Central memory CD4-positive, alpha-beta T cell (primary cell): ENCODE measurements around the gene CAMK4.

ENCODE experiments used
- DNase-seq: peaks from one replicate; pipeline ENCODE4 v3.0.0; 2022

CAMK4 gene

DNA sequence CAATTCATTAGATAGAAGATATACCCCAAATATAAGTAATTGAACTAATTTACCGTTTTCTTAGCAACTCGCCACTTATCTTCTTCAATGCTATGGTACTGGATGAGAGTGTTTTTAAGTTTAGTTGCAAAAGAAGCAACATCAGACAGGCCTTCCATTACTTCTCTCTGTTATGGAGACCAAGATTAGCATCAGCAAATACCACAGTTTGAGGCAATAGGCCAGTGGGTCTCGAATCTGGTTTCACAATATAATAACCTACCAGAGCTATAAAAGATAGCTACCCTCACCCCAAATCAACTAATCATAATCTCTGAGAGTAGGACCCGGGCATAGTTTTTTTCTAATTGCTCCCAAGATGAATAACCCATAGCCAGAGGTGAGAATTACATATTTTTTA, 283.1 kb downstream of the CAMK4 start:
- no peak for DNase-seq

DNA sequence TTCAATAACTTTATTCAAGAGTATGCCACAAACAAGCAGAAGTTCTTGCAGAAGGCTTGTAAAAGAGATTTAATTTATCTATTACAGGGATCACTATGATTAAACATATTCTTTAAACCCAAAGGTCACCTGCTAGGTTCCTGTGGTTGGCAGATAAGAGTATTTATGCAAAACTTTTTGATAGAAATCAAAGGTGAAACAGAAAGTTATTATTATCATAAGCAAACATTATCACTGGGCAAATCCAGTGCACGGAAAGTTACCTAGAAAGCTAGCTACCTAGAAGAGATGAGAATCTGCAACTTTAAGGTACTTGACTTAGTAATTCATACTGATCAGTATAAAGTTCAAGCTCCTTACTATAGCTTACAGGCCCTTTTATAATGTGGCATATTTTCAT, 284.9 kb downstream of the CAMK4 start:
- no peak for DNase-seq

- DNase-seq, result no peak
Measured at GRCh38 chr5:111511174-111511830, 287.1 kb downstream of the CAMK4 start.

DNA sequence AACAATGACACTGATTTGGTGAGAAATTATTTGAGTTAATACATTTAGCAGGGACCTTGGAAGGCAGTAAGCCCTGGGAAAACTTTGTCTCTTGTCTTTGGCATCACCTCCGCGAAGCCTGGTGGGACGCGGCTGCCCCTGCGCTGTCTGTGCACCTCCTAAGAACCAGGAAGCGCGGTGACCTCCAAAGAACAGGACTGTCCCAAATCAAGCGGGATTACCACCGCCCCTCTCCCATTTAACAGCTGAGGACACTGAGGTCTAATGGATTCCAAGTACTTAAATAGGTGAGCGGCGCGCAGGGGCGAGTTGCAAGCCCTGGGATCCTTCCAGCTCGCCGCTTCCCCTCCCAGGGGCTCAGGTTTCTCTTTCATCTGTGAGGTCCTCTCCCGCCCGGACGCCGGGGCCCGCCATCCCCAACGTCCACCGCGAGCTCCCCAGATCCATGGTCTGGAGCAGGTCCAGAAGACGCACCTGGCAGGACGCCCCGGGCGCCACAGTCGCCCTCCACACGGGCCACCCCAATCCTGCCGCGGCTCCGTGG, 287.7 kb downstream of the CAMK4 start:
- DNase-seq, result no peak

- DNase-seq, result peak; percentile 93
Measured at GRCh38 chr5:111512375-111513130, 288.4 kb downstream of the CAMK4 start, which contains the start of gene STARD4. STARD4 (minus strand) TSS chr5:111512535; CDS start chr5:111507433, 5,102 bp downstream.

DNA sequence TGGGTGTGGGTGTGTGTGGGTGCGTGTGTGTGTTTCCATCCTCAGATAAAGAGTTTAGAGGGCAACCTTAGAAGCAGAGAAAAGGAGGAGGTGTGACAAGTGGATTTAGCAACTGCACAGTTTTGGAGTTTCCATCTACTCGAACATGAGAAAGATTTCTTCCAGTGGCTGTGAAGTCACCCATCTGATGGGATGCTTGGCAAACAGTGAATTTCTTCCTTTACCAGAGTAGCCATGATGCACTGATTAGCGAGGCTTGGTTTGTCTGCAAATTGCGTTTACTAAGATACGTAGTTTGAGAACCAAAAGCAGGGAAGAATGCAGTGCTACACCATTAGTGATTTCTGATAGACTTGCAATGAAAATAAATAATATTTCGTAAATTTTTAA, 288.9 kb downstream of the CAMK4 start:
- no peak for DNase-seq

- DNase-seq, result no peak
Measured at GRCh38 chr5:111514087-111514486, 289.9 kb downstream of the CAMK4 start.

- no peak for DNase-seq
Measured at GRCh38 chr5:111517853-111518501, 293.8 kb downstream of the CAMK4 start.

- DNase-seq, result no peak
Measured at GRCh38 chr5:111518777-111519176, 294.6 kb downstream of the CAMK4 start.

DNA sequence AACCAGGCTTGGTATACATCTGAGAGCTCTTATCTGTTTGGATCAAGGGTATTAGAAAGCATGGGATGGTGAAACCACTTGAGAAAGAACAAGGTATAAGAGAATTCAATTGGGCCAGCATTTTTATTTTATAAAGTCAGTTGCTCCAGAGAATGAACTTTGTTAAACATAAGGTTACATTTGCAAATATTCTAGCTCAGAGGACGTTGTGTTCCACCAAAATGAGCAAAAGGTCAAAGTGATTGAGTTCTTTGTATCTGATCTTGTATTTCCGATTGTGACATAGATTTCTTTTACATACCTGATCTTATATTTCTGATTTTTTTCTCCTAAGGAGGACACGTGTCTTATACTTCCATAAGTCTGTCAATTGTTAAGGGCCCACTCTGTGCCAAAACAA, 296.7 kb downstream of the CAMK4 start:
- DNase-seq, result no peak

- DNase-seq, result no peak
Measured at GRCh38 chr5:111528056-111528455, 303.9 kb downstream of the CAMK4 start.

GRCh38 chr5:111530298-111530740, 306.1 kb downstream of the CAMK4 start:
- peak; percentile 93 for DNase-seq

- DNase-seq, result no peak
Measured at GRCh38 chr5:111532886-111533582, 308.9 kb downstream of the CAMK4 start.

DNA sequence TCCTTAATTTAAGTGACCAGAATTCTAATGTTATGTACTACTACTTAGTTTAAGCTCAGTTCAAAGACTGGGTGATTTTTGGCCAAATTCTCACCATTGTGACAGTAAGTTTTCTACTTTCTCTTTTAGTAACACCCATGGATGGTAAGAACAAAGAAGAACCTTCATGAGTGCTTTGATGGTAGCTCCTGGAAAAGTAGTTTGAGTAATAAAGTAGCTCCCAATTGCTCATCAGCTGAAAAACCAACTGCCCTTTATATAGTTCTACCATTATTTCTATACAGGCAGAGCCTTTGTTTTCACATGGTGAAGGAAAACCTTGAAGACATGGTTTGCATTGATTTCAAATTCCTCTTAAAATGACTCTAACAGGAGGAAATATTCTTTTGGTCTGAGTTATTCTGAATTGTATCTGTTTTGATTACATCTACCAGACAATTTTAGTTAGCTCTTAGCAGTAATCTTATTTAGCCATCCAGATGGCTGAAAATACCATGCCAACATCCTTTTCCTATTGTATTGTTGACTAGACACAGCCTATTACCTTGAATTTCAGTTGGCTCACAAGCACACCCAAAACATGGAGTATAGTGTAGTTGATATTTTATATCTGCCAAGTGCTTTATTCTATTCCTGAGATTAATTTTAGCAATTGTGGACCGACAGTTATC, 311.8 kb downstream of the CAMK4 start:
- no peak for DNase-seq

DNA sequence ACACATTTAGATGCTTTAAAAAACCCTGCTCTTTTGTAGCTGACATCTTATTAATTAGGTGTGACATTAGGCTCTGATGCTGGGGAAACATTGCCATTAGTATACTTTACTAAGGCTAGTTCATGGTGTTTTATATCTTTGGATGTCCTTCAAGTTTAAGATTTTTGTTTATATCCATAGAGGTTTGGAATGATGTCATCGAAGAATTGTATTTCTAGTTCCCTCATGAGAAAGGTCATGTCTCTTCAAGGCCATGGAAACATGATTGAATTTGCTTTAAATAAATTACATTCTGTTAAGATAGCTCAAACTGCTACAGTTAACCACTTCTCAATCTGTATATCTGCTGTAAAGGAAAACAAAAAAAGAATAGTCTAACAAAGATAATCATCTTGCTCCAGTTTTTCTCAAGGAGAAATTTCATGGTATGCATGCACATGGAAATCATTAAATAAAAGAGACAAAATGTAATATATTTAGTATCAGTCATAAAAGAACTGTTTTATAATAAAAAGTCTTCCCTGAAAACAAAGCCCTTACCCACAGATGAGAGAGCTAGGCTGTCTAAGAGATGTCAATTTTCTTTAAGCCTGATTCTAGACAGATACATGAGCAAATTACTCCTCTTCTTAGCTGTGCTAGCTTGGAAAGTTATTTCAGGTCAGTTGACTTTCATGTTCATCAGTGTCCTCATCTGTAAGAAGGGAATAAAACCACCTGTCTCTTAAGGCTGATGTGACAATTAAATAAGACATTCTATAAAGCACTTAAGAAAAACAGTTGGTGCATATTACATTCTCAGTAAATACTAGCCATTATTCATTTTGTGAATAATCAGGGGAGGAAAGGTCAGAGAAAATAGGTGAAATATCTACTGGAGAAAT, 313.2 kb downstream of the CAMK4 start:
- DNase-seq, result no peak
